ENCODE data around the gene AXIN1. TPM values are rescaled to one million over a fixed set of nuclear protein-coding genes. Genes with fewer than 3 reads are reported as not detected.

AXIN1 gene
- total RNA-seq, 4 donors from 2014 or later = 34.3 to 38.4 (median 37.2) TPM

- Histone ChIP-seq H3K4me1 (peaks cover 21% of the 10 kb centered on the region), H3K27me3 (no peaks in the 10 kb centered on the region), H3K9me3 (no peaks in the 10 kb centered on the region), H3K4me3 (no peak overlapping the region), H3K36me3 (peaks cover 55% of the 10 kb centered on the region), H3K27ac (no peak overlapping the region)
- no peak for TF ChIP-seq POLR2A (IDR thresholded peaks at IDR 0.05)
- peak in 1 of 2 donors; percentile 62 for DNase-seq (ENCODE audit: low spot score in 2 of 2)
- 92% methylated on average over 24 of the region's 44 CpGs for WGBS
These were observed 21.5 kb upstream of the AXIN1 start for GRCh38 chr16:373848-374615.

- Histone ChIP-seq H3K4me3 (no peak overlapping the region), H3K4me1 (peaks cover 20% of the 10 kb centered on the region), H3K9me3 (no peaks in the 10 kb centered on the region), H3K27me3 (no peaks in the 10 kb centered on the region), H3K36me3 (peaks cover 62% of the 10 kb centered on the region), H3K27ac (no peak overlapping the region)
- WGBS = 97% methylated on average over 4 of the region's 5 CpGs
- TF ChIP-seq POLR2A (IDR thresholded peaks at IDR 0.05) = no peak
- no peak for TF ChIP-seq POLR2AphosphoS5 (IDR thresholded peaks at IDR 0.05)
- TF ChIP-seq CTCF (IDR thresholded peaks at IDR 0.05) = no peak
- no peak for TF ChIP-seq EP300 (IDR thresholded peaks at IDR 0.05)
- DNase-seq (ENCODE audit: low spot score in 2 of 2) = no peak
These were observed 20.6 kb upstream of the AXIN1 start for GRCh38 chr16:373020-373598.

GRCh38 chr16:372302-372983 is 19.9 kb upstream of the AXIN1 start:
- Histone ChIP-seq H3K9me3 (no peaks in the 10 kb centered on the region), H3K27ac (no peak overlapping the region), H3K4me3 (no peak overlapping the region), H3K4me1 (peaks cover 20% of the 10 kb centered on the region), H3K36me3 (peaks cover 67% of the 10 kb centered on the region), H3K27me3 (no peaks in the 10 kb centered on the region)
- DNase-seq (ENCODE audit: low spot score in 2 of 2) = no peak
- TF ChIP-seq POLR2A (IDR thresholded peaks at IDR 0.05) = no peak
- TF ChIP-seq EP300 (IDR thresholded peaks at IDR 0.05) = no peak
- no peak for TF ChIP-seq POLR2AphosphoS5 (IDR thresholded peaks at IDR 0.05)
- no peak for TF ChIP-seq CTCF (IDR thresholded peaks at IDR 0.05)
- 98% methylated on average over 12 of the region's 19 CpGs for WGBS

GRCh38 chr16:371515-372301 is 19.2 kb upstream of the AXIN1 start:
- Histone ChIP-seq H3K36me3 (peaks cover 67% of the 10 kb centered on the region), H3K9me3 (no peaks in the 10 kb centered on the region), H3K27ac (no peak overlapping the region), H3K4me1 (peaks cover 20% of the 10 kb centered on the region), H3K27me3 (no peaks in the 10 kb centered on the region), H3K4me3 (no peak overlapping the region)
- WGBS = 80% methylated on average over 21 of the region's 31 CpGs
- peak in 1 of 2 donors; percentile 62 for DNase-seq (ENCODE audit: low spot score in 2 of 2)
- no peak for TF ChIP-seq EP300 (IDR thresholded peaks at IDR 0.05)
- no peak for TF ChIP-seq POLR2A (IDR thresholded peaks at IDR 0.05)
- TF ChIP-seq POLR2AphosphoS5 (IDR thresholded peaks at IDR 0.05) = no peak

- 62% methylated on average over 10 of the region's 10 CpGs for WGBS
- Histone ChIP-seq H3K4me3 (peak overlapping the region; percentile 58), H3K4me1 (peaks cover 20% of the 10 kb centered on the region), H3K9me3 (no peaks in the 10 kb centered on the region), H3K27me3 (no peaks in the 10 kb centered on the region), H3K27ac (peak overlapping the region; percentile 39), H3K36me3 (peaks cover 65% of the 10 kb centered on the region)
- TF ChIP-seq POLR2A (IDR thresholded peaks at IDR 0.05) (no peak), EP300 (IDR thresholded peaks at IDR 0.05) (no peak), CTCF (IDR thresholded peaks at IDR 0.05) (no peak), POLR2AphosphoS5 (IDR thresholded peaks at IDR 0.05) (no peak)
- DNase-seq (ENCODE audit: low spot score in 2 of 2) = peak; percentile 72 to 78
These were observed 18.5 kb upstream of the AXIN1 start for GRCh38 chr16:370979-371514.
